ENCODE data around the gene SMARCAD1. TPM values are rescaled to one million over a fixed set of nuclear protein-coding genes. Genes with fewer than 3 reads are reported as not detected.
A peak's percentile ranks its signal among the peaks of the same experiment; 100 is the strongest.
"Not testable (repeated sequence)": the region's sequence is repeated elsewhere in the genome, so short reads cannot be mapped to it uniquely, and the experiment has no call there.

Gene SMARCAD1
- total RNA-seq, 1 donor from 2014 or later: 24.4 TPM

DNA sequence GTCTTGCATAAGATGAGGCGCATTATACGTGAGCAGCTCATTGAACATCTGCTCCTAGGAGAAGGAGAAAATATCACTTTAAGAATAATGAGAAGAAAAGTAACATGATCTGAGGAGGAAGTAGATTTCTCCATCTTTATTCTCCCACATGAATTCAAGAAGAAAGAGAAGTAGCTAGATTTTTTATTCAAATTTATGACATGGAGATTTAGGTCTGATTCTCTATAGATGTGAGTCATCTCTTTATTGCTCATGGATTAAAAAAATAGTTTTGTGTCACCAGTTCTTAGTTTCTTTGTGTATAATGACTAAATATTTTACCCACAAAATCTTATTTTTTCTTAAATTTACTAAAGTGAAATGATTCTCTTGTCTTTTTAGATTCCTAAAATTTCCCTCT is 94.5 kb downstream of the SMARCAD1 start:
- H3K4me3 Mint-ChIP-seq (ENCODE audit: unreplicated experiment): no peak overlapping the region
- H3K27me3 Mint-ChIP-seq (ENCODE audit: low read depth): no peaks in the 10 kb centered on the region
- TF ChIP-seq, protein P1, sequence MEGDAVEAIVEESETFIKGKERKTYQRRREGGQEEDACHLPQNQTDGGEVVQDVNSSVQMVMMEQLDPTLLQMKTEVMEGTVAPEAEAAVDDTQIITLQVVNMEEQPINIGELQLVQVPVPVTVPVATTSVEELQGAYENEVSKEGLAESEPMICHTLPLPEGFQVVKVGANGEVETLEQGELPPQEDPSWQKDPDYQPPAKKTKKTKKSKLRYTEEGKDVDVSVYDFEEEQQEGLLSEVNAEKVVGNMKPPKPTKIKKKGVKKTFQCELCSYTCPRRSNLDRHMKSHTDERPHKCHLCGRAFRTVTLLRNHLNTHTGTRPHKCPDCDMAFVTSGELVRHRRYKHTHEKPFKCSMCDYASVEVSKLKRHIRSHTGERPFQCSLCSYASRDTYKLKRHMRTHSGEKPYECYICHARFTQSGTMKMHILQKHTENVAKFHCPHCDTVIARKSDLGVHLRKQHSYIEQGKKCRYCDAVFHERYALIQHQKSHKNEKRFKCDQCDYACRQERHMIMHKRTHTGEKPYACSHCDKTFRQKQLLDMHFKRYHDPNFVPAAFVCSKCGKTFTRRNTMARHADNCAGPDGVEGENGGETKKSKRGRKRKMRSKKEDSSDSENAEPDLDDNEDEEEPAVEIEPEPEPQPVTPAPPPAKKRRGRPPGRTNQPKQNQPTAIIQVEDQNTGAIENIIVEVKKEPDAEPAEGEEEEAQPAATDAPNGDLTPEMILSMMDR (IDR thresholded peaks at IDR 0.05): no peak
- no peak overlapping the region for H3K27ac Mint-ChIP-seq (ENCODE audit: unreplicated experiment)
- DNase-seq (ENCODE audit: low spot score): no peak
- H3K4me1 Mint-ChIP-seq (ENCODE audit: low read depth): peaks cover 7% of the 10 kb centered on the region
- H3K36me3 Mint-ChIP-seq (ENCODE audit: low read depth): no peaks in the 10 kb centered on the region
- no peaks in the 10 kb centered on the region for H3K9me3 Mint-ChIP-seq (ENCODE audit: low read depth)

DNA sequence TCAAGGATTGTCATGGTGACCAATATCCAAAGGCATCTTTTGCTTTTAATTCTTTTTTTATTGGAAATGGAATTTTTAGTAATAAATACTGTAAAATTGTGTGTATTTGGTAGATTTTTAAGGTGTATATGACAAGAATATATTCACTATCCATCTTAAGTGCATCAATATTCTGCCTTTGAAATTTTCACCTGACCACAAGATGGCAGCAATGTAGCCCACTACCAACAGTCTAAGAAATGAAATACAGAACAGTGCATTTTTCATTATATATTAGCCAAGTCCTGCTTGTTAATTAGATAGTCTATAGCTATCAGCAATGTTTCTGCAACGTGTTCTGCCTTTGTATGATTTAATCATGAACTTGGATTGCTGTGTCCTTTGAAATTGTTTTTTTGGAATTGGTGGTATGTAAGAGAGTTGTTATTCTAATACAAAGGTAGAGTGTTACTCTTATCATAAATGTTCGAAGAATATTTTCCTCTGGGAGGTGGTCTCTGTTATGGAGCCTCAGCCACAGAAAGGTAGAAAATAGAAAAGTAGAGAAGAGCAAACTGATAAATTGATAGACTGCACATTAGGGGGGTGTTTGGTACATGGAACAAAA is 96.8 kb downstream of the SMARCAD1 start:
- no peaks in the 10 kb centered on the region for H3K9me3 Mint-ChIP-seq (ENCODE audit: low read depth)
- no peaks in the 10 kb centered on the region for H3K36me3 Mint-ChIP-seq (ENCODE audit: low read depth)
- no peak overlapping the region for H3K4me3 Mint-ChIP-seq (ENCODE audit: unreplicated experiment)
- TF ChIP-seq, protein P1 (IDR thresholded peaks at IDR 0.05): peak; percentile 90
- peaks cover 17% of the 10 kb centered on the region for H3K4me1 Mint-ChIP-seq (ENCODE audit: low read depth)
- no peaks in the 10 kb centered on the region for H3K27me3 Mint-ChIP-seq (ENCODE audit: low read depth)
- H3K27ac Mint-ChIP-seq (ENCODE audit: unreplicated experiment): no peak overlapping the region
- DNase-seq (ENCODE audit: low spot score): no peak

DNA sequence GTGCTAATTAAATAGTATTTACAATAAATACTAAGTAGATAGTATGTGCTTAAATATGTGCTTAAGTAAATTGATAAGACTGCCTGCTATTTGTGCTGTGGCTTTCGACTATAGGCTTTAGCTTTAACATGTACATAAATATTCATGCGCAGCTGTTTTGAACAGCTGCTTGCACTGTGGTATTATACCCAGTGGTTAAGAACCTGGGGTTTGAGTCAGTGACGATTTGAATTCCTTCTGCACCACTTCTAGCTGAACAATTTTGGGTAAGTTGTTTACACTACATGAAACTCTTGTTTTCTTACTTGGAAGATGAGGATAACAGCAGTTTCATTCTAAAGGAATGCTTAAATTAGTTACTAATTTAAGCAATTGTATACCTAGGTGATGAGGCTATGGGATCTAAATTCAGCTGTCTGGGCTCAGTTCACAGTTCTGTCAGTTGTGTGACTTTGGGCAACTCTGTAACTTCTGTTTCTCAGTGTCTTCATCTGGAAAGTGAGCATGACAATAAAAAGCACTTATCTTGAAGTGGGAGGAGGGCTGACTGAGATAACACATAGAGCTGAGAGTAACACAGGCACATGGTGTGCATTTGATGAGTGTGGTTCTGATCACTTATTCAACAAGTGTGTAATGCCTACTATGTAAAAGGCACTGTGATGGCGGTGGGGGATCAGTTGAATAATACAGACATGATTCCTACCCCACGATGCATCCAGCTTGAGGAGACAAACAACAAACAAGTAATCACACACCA is 98.0 kb downstream of the SMARCAD1 start:
- peaks cover 17% of the 10 kb centered on the region for H3K4me1 Mint-ChIP-seq (ENCODE audit: low read depth)
- no peak for DNase-seq (ENCODE audit: low spot score)
- H3K27me3 Mint-ChIP-seq (ENCODE audit: low read depth): no peaks in the 10 kb centered on the region
- TF ChIP-seq, protein P1 (IDR thresholded peaks at IDR 0.05): no peak
- H3K4me3 Mint-ChIP-seq (ENCODE audit: unreplicated experiment): no peak overlapping the region
- peaks cover 3% of the 10 kb centered on the region for H3K36me3 Mint-ChIP-seq (ENCODE audit: low read depth)
- H3K27ac Mint-ChIP-seq (ENCODE audit: unreplicated experiment): no peak overlapping the region
- peaks cover 4% of the 10 kb centered on the region for H3K9me3 Mint-ChIP-seq (ENCODE audit: low read depth)

DNA sequence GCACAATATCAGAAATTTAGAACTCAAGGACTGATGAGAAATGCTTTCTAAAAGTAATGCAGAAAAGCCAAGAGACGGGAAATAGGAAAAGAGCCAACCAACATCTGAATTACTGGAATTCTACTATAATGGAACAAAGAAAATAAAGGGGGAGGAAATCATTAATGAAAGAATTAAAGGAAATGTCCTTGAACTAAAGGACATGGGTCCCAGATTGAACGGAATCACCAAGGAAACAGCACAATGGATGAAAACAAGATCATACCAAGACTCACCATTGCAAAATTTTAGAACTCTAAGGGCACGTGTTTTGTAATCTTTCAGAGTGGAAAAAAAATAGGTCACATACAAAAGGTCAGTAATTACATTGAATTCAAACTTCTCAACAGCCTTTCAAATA is 99.0 kb downstream of the SMARCAD1 start:
- Mint-ChIP-seq H3K9me3 (ENCODE audit: low read depth) (peaks cover 5% of the 10 kb centered on the region), H3K4me3 (ENCODE audit: unreplicated experiment) (no peak overlapping the region), H3K4me1 (ENCODE audit: low read depth) (peaks cover 17% of the 10 kb centered on the region), H3K36me3 (ENCODE audit: low read depth) (peaks cover 3% of the 10 kb centered on the region), H3K27ac (ENCODE audit: unreplicated experiment) (no peak overlapping the region), H3K27me3 (ENCODE audit: low read depth) (no peaks in the 10 kb centered on the region)
- no peak for DNase-seq (ENCODE audit: low spot score)
- TF ChIP-seq, protein P1 (IDR thresholded peaks at IDR 0.05): no peak

DNA sequence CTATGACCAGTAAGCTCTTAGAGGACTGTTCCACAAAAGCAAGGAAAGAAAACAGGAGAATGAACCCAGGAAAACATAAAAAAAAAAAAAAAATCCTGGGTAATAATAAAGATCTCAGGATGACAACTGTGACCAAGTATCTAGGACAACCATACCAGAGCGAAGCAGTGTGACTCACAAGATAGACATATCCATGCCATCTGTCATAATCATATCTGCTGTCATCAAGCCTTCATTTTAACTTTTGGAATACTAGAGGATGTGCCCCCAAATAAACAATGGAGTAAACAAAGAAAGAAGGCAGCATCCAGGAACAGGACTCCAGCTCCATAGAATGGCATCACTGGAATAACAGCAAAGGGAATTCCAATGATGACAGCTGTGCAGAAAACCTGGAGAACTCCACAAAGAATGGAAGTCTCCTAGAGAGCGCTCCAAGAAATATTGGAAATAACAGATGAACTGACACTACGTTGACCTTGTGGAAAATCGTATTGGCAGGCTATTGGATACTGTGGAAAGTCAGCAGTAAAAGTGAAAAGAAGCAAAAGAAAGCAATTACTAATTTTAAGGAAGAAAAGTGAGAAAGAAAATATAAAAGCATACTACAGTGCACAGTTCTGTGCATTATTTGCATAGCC is 99.7 kb downstream of the SMARCAD1 start:
- H3K9me3 Mint-ChIP-seq (ENCODE audit: low read depth): peaks cover 7% of the 10 kb centered on the region
- H3K27ac Mint-ChIP-seq (ENCODE audit: unreplicated experiment): no peak overlapping the region
- DNase-seq (ENCODE audit: low spot score): no peak
- peaks cover 5% of the 10 kb centered on the region for H3K36me3 Mint-ChIP-seq (ENCODE audit: low read depth)
- H3K4me3 Mint-ChIP-seq (ENCODE audit: unreplicated experiment): no peak overlapping the region
- TF ChIP-seq, protein P1 (IDR thresholded peaks at IDR 0.05): no peak
- H3K27me3 Mint-ChIP-seq (ENCODE audit: low read depth): no peaks in the 10 kb centered on the region
- peaks cover 17% of the 10 kb centered on the region for H3K4me1 Mint-ChIP-seq (ENCODE audit: low read depth)

DNA sequence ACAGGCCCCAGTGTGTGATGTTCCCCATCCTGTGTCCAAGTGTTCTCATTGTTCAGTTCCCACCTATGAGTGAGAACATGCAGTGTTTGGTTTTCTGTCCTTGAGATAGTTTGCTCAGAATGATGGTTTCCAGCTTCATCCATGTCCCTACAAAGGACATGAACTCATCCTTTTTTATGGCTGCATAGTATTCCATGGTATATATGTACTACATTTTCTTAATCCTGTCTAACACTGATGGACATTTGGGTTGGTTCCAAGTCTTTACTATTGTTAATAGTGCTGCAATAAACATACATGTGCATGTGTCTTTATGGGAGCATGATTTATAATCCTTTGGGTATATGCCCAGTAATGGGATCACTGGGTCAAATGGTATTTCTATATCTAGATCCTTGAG is 112.3 kb downstream of the SMARCAD1 start:
- Mint-ChIP-seq H3K9me3 (ENCODE audit: low read depth) (peaks cover 40% of the 10 kb centered on the region), H3K27me3 (ENCODE audit: low read depth) (peaks cover 24% of the 10 kb centered on the region), H3K36me3 (ENCODE audit: low read depth) (peaks cover 14% of the 10 kb centered on the region)
- H3K4me3 Mint-ChIP-seq (ENCODE audit: unreplicated experiment); H3K27ac Mint-ChIP-seq (ENCODE audit: unreplicated experiment); DNase-seq (ENCODE audit: low spot score); H3K4me1 Mint-ChIP-seq (ENCODE audit: low read depth): not testable (repeated sequence)
